Urothelium cell line (cell line): ENCODE data around the gene COL20A1.

Experiments used
- DNase-seq: peaks from one replicate; pipeline ENCODE4 v3.0.0; 2011; ENCODE audit warnings: low spot score, mixed read lengths
- FAIRE-seq: peaks from 2 replicates; lab custom pipeline; 2011; peaks lifted over from hg19 to GRCh38; lab: Jason Lieb, UNC

COL20A1 gene

DNA sequence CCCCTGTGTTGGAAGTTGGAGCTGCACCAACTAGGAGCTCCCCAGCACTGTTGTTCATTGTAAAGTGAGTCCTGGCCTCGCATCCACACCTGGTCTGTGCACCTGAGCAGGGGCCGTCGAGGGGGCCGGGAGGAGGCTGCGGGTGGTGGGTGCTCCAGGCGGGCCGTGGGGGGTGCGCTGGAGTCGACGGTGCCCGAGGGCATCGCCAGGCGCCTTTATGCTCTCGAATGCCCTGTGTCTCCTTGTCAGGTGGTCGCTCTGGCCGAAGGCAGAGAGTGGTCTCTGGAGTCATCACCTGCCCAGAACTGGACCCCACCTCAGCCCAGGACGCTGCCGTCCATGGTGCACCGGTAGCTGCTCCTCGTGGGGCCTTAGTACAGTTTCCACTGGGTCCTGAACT lies 16.0 kb upstream of the COL20A1 start:
- no peak for DNase-seq
- FAIRE-seq, result no peak

DNA sequence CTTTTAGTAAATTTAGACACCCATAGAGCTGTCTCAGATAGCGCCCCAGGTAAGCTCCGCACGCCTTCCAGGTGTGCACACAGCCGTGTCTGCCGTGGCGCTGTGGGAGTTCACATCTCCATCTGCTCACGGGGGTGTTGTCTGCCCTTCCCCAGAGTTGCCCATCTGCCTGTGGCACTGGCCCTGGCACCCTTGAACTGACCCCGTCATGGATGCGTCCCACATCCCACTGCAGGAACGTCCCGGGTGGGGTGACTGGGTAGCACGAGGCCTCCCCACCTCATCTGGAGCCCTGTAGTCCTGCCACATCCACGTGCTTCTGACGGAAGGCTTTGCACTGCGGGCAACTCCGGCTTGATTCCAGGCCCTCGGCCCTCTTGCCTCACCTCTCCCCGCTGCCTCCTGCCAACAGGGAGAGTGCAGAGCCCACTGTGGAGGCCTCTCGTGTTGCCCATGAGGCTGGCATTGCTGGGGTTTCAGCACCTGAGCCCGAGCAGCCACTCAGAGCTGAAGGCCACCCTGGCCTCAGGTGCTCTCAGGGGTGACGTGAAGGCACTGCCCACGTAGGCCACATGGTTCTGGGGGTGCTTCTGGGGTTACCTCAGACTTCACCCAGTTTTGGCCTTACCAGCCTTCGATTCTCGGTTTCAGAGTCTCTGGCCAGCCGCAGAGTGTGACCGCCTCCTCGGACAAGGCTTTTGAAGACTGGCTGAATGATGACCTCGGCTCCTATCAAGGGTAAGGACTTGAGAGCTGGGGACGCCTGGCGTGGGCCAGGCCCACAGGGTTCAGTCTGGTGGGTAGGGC lies 15.3 kb upstream of the COL20A1 start:
- peak; percentile 79 for FAIRE-seq
- DNase-seq, result no peak

DNA sequence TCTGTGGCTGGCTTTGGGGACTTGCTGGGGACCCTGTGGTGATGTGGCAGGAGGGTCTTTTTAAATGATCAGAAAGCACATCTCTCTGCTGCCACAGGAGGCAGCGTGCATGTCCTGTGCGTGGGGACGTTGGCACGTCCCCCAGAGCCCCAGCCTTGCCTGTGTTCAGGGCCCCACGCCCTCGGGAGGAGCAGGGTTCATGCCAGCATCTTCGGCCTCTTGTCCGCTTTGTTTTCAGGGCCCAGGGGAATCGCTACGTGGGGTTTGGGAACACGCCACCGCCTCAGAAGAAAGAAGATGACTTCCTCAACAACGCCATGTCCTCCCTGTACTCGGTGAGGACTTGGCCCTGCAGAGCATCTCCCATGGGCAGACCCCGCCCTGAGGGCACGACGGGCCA lies 14.3 kb upstream of the COL20A1 start:
- no peak for DNase-seq
- no peak for FAIRE-seq

DNA sequence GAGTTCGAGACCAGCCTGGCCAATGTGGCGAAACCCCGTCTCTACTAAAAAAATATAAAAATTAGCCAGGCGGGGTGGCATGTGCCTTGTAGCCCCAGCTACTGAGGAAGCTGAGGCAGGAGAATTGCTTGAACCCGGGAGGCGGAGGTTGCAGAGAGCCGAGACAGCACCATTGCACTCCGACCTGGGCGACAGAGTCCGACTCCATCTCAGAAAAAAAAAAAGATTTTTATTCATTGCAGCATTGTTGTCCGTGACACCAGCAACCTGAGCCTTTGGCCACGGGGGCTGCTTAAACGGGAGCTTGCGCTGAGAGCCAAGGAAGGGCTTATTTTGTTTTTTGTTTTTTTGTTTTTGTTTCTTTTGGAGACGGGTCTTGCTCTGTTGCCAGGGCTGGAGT lies 13.1 kb upstream of the COL20A1 start:
- no peak for FAIRE-seq
- DNase-seq, result no peak

DNA sequence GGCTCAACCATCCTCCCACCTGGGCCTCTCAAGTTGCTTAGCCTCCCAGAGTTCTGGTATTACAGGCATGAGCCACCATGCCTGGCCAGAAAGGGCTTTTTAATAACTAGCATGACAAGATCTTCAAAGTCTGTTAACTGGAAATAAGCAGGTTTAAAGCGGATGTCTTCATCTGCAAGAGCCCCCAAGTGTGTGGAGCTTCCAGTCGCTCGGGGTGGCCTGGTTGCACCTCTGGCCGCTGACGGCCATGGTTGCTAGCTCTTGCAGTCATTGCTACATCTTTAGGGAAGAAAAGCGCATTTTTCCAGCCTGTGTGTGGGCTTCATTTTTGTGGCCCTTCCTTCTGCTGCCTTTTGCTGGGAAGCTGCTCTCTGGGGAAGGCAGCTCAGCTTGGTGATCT lies 12.6 kb upstream of the COL20A1 start:
- DNase-seq (no peak), FAIRE-seq (no peak)

DNA sequence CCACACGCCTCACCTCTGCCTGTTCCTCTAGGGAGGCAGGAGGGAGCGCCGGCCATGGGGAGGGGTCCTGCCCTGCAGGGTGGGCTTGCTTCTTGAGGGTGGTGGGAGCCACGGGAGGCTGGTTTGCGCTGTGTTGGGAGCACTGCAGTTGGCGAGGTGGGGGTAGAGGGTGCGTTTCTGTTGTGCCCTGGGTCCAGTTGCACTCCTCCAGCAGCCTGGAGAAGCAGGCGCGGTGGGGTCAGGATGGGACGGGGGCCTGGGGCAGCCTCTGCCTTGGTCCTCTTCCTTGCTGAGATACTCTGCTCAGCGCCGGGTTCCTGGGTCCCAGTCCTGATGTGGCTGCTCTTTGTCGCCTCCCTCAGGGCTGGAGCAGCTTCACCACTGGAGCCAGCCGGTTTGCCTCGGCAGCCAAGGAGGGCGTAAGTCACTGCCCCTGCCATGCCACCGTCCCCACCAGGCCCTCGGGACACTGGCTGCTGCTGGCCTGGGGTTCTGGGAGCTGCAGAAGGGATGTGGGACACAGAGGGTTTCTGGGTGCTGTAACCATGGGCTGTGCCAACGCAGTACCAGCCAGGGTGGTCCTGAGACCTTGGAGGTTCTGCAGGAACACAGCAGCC lies 11.9 kb upstream of the COL20A1 start:
- FAIRE-seq (peak; percentile 52), DNase-seq (no peak)

DNA sequence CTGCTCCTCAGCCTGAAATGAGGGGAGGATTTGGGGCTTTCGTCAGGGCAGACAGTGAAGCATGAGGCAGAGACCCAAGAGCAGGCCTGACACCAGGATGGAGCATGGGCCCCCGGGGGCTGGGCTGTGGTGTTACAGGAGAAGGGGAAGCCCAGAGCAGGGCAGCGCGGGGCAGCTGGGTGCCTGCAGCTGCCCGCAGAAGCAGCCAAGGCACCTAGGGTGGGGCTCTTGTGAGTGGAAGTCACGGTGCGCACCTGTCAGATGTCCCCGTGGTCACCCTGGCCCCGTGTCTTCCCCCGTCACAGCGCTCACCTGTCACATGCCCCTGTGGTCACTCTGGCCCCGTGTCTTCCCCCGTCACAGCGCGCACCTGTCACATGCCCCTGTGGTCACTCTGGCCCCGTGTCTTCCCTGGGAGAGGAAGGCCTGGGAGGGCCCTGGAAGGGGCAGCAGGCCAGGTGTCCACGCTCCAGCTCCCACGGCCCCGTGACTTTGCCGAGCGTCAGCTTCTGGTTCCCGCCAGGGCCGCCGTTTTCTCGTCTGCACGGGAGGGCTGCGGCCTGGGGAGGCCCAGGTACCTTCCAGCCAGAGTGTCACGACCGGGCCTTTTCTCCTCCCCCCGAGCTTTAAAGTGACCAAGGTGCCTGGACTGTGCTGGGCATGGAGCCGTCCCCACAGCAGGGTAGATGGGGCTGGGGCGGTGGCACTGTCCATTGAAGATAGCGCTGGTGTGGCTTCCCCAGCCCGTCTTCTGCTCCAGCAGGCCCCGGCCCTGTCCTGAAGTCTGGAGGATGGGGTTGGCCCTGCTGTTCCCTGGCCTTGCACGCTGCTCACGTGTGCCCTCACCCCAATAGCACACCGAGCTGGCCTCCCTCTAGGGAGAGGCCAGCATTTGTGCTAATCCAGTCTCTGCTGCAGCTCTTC lies 11.0 kb upstream of the COL20A1 start:
- FAIRE-seq (peak; percentile 83), DNase-seq (no peak)

DNA sequence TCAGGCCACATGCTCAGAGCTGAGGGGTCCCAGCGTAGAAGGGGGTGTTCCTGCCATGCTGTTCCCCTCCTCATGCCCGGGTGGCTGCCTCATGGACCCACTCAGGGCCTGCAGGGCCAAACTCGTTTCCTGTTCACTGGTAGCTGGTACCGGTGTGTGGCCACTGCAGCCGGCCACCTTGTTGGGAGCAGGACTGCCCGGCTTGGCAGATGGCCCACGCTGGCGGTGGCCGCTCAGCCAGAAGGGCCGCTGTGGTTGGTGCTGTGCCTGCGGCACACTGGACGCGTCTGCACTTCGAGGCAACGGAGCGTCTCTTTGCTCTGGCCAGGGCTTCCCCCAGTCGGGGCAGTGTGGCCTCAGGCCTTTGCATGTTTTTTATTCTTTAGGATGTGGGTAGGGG lies 10.0 kb upstream of the COL20A1 start:
- DNase-seq (no peak), FAIRE-seq (peak; percentile 66)

DNA sequence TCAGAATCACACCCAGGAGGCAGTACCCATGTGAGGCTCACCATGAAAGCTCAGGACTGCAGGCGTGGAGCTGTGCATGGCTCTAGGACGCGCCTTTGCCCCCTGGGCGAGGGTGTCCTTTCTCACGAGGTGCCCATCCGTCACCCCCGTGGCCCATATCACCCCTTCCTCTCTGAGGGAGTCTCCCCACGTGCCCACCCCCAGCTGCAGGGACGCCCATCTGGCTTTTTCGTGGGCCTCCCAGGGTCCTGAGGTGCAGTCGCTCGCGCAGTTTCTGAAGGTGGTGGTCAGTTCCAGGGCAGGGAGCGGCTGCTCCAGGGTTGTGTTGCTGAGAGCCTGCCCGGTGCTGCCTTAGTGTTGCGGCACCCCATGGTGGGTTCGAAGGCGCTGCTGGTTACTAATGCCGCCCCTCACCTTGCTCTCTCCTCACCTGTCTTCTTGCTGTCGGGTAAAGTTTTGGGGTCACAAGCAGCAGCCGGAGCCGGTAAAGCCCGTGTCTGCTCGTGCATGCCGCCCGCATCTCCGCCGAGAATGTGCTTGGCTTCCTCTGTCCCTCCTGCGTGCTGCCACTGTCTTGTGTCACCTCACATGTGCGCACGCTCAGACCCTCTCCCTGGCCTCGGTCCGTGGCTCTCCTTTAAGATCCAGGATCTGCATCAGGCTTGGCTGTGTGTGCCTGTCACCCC lies 9.4 kb upstream of the COL20A1 start:
- FAIRE-seq (peak; percentile 90), DNase-seq (no peak)

DNA sequence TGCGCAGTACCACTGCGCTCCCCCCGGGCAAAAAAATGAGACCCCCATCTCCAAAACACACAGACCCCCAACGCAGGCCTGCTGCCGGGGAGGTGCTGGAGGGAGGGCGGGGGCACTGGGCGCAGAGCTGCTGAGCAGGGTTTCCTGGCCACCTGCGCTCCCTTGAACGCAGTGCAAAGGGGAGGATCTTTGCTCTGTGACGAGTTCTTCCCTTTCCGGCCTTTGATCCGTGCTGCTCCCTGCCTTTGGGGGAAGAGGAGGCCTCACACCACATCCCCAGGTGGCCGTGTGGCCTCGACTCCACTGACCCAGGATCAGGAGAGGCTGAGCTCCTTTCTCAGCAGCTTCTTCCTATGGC lies 8.9 kb upstream of the COL20A1 start:
- DNase-seq, result no peak
- peak; percentile 46 for FAIRE-seq

DNA sequence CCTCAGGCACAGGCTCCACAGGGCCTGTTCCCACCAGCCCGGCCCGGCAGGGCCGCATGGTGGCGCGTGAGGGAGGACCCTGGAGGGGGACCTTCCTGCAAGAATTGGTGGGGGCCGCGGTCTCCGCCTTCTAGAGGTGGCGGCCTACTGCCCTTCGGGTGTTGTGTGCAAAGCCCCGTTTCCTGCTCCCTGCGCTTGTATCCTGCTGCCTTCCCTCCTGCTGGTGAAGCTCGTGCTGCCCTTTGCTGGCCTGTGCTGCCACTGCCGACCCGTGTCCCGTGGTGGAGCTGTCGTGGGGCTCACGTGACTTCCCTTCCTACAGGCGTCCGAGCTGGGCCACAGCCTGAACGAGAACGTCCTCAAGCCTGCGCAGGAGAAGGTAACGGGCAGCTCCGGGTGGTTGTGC lies 8.4 kb upstream of the COL20A1 start:
- DNase-seq (no peak), FAIRE-seq (no peak)

DNA sequence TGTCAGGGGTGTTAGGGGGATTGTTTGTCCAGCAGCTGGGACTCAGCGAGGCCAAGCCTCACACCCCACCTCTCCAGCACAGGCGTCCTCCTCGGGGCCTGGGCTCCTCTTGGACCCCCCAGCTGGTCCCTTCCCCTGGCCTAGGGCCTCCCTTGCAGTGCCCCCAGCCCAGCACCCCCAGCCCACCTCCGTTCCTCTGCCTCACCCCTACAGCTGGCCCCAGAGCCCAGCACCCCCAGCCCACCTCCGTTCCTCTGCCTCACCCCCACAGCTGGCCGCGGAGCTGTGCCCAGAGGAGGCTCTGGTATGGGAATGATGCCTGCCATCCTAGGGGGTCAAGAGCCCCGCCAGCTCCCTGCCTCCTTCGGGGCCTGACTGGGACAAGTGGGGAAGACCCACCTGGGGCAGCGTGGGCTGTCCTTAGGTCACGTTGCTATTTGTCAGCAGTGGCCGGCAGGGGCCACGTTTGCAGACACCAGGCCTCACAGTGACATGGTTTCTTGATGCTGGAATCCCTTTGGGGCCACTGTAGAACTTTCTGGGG lies 7.9 kb upstream of the COL20A1 start:
- FAIRE-seq, result no peak
- DNase-seq, result no peak

DNA sequence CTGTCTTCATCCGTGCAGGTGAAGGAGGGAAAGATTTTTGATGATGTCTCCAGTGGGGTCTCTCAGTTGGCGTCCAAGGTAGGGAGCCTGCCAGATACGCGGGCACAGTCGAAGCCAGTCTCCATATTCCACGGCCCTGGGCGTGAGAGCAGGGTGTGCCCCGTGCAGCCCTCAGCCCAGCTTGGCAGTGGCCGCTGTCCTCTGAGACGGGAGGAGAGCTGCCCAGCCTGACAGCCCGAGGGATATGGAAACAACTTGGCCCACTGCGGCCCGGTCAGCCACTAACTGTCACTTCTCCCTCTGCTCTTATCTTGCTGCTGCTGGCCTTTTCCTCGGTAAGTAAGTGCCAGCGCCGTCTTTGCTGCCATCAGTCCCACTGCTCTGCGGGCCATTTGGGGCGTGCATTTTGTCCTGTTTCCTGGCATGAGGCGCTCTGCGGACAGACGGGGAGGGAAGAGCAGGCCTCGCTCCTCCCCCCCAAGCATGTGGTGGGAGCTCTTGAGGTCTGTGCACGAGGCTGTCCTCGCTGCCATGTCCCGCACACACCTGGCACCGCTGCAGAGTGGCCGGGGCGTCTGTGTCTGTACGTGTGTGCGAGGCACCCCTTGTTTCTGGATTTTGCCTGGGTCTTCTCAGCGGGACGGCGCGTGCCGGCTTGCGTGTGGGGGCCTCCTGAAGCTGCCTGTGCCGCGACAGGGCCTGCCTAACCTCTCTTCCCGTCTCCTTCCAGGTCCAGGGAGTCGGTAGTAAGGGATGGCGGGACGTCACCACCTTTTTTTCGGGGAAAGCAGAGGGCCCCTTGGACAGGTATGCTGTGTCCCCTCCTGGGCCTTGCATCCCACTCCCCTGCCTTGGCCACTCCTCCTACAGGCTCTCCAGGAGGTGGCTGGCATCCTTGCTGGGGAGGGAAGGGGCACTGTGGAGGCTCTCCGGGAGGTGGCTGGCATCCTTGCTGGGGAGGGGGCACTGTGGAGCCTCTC lies 7.1 kb upstream of the COL20A1 start:
- DNase-seq, result no peak
- FAIRE-seq, result no peak

DNA sequence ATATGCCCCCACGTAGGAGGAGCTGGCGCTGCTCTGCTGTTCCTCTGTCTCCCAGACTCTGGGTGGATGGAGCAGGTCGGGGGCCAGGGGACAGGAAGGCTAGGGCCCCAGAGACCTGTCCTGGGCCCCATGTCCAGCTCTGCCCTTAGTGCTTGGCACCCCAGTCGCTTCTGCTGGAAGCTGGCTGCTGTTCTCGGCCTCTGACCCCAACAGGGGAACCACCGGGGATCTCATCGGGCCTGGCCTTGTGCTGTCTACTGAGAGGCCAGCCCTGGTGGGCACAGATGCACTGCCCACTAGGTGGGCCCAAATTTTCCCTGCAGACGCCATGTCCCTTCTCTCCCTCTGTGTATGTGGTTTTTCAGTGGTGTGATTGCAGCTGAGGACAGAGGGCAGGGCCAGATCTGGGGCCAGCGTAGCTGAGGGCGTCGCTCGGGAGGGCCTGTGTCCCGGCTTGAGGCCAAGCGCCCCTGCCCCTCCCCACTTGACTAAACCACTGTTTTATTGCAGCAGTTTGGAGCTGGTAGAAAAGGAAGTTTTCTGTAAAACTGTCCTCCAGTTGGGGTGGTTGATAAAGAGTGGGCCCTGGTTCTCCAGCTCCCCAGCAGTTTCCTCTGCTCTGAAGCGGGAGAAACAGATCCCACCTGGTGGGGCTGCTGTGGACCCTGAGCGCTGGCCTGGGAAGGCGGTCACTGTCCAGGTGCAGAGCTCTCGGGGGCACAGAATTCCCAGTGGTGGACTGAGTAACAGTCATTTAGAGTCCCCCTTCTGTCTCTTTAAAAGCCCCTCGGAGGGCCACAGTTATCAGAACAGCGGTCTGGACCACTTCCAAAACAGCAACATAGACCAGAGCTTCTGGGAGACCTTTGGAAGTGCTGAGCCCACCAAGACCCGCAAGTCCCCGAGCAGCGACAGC lies 5.9 kb upstream of the COL20A1 start:
- FAIRE-seq (no peak), DNase-seq (no peak)

DNA sequence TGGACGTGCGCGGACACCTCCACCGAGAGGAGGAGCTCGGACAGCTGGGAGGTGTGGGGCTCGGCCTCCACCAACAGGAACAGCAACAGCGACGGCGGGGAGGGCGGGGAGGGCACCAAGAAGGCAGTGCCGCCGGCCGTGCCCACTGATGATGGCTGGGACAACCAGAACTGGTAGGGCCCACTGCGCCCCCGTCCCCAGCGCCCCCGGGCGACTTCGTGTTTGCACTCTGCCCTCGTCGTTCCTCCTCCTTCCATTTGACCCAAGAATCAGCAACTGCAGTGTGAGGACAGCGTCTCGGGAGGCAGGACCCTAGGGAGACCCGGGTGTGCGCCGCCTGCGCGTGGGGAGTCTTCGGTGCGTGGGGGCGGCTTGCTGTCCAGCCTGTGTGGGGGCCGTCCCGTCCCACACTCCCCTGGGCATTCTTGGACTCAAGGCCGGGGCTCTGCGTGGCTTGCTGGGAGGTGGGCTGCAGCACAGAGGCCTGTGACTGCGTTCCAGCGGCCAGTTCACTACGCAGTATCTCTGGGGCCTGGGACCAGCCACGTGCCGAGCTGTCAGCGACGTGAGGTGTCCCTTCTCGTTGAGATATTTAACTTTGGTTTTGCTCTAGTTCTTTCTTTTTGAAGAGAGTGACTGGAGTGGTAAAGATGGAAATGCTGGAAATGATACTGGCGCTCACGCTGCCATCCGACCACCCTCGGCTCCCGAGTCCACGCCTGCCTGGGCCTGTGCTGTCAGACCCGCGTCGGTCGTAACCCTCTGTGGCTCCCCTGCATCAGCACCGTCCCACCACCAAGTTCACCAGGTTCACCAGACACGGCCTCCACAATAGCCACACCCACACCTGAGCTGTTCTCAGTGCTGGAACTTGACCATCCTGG lies 5.0 kb upstream of the COL20A1 start:
- FAIRE-seq (peak; percentile 63), DNase-seq (no peak)

DNA sequence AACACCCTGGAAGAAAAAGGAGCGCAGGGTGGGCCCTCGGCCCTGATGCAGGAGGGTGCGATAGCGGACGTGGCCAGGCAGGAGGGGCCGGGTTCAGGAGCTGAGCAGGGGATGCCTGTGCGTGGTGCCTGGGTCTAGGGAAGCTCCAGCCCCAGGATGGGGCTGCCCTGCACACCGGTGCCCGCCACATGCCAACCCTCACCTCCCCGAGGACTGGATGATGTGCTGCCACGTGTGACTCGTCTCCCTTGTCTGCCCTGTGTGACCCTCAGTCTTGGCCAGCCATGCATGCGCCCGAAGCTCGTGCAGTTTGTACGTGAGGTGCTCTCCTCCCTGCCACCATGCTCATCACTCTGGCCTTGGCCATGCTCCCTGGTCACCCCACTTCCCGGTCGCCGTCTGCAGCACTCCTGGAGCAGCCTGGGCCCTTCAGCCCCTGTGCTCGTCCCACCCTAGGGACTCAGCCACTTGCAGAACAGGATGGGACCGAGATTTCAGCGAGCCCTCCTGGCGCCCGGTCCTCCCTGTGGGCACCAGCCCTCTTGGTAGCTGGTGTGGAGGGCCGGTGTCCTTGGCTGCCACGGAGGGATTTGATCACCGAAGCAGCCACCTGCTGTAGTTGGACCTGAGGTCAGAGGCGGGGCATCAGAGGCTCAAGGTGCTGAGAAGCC lies 4.3 kb upstream of the COL20A1 start:
- FAIRE-seq (peak; percentile 46), DNase-seq (no peak)
